Measurements from ENCODE around the gene RASA4B. TPM values are rescaled to one million over a fixed set of nuclear protein-coding genes. Genes with fewer than 3 reads are reported as not detected.
"Not testable (repeated sequence)": the region's sequence is repeated elsewhere in the genome, so short reads cannot be mapped to it uniquely, and the experiment has no call there.

RASA4B gene
- polyA plus RNA-seq, 4 donors: 7.5 to 22.2 (median 10.1) TPM

DNA sequence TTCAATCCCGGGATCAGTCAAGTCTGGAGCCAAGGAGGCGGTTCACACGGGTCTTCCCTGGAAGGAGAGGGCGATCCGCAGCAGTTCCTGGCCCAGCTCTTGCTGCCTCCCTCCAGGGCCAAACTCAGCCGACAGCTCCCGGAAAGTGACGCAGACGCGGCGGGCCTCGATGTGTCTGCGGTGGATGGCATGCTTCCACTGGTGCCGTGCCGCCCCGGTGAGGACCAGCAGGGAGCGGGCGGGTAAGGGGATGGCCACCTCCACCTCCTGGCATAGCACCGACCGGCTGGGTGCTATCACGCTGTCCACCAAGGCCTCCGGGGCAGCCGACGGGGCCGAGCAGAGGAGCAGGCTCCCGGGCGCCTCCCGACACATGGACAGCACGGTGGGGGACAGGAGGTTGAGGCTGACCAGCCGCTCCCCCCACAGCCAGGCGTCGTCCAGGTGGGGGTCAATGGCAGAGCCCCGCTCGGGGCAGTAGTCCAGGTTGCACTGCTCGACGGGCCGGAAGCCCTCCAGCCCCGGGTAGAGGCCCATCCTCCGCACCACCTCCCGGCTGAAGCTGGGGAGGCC lies 60.1 kb downstream of the RASA4B start:
- DNase-seq (ENCODE audit: low read depth in 4 of 4, low spot score in 3 of 4): no peak

GRCh38 chr7:102456327-102456726 lies 61.2 kb downstream of the RASA4B start:
- DNase-seq (ENCODE audit: low read depth in 4 of 4, low spot score in 3 of 4): no peak

DNA sequence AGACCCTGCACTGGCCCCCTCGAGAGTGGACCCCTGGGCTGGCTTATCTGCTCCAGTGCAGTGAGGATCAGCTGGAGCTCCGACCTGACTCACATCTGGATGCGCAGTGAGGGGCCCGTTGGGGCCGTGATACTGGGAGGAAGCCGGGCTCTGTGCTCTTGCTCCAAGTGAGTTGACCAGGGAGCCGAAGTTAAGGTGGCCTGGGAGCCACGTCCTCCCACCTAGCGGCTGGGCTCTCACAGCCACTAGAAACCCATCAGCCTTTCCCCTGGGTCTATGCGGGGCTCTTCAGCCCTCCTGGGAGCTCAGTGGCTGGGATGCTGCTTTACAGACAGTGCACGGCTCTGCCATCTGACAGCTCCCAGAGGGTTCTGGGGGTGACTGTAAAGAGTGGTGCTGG lies 62.0 kb downstream of the RASA4B start:
- DNase-seq (ENCODE audit: low read depth in 4 of 4, low spot score in 3 of 4): no peak

- not testable (repeated sequence) for DNase-seq (ENCODE audit: low read depth in 4 of 4, low spot score in 3 of 4)
Observed at GRCh38 chr7:102454932-102455331, 62.6 kb downstream of the RASA4B start.

DNA sequence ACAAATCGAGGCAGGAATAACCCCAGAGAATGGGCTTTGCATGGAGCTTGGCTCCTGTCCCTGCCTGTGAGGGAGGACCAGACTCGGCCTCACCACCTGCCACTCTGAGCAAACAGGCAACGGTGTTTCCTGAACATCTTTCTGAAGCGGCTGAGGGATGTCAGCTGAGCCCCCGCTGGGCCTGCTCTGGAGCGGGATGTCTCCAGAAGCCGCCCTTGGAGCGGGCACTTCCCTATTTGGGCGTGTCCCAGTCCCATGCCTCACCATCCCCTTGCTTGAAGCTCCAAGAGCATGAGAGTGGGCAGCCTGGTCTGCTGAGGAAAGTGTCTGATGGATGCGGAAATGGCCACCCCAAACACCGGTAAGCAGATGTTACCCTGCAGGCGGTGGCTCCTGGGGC lies 63.1 kb downstream of the RASA4B start:
- no peak for DNase-seq (ENCODE audit: low read depth in 4 of 4, low spot score in 3 of 4)

- no peak for DNase-seq (ENCODE audit: low read depth in 4 of 4, low spot score in 3 of 4)
Observed at GRCh38 chr7:102453319-102453718, 64.3 kb downstream of the RASA4B start.

GRCh38 chr7:102452451-102452850 lies 65.1 kb downstream of the RASA4B start:
- DNase-seq (ENCODE audit: low read depth in 4 of 4, low spot score in 3 of 4): no peak

GRCh38 chr7:102451371-102452054 lies 66.1 kb downstream of the RASA4B start:
- DNase-seq (ENCODE audit: low read depth in 4 of 4, low spot score in 3 of 4): no peak

GRCh38 chr7:102450242-102450641 lies 67.3 kb downstream of the RASA4B start:
- DNase-seq (ENCODE audit: low read depth in 4 of 4, low spot score in 3 of 4): no peak

- DNase-seq (ENCODE audit: low read depth in 4 of 4, low spot score in 3 of 4): no peak
Observed at GRCh38 chr7:102449136-102449535, 68.4 kb downstream of the RASA4B start.

- DNase-seq (ENCODE audit: low read depth in 4 of 4, low spot score in 3 of 4): no peak
Observed at GRCh38 chr7:102447311-102447710, 70.3 kb downstream of the RASA4B start.

DNA sequence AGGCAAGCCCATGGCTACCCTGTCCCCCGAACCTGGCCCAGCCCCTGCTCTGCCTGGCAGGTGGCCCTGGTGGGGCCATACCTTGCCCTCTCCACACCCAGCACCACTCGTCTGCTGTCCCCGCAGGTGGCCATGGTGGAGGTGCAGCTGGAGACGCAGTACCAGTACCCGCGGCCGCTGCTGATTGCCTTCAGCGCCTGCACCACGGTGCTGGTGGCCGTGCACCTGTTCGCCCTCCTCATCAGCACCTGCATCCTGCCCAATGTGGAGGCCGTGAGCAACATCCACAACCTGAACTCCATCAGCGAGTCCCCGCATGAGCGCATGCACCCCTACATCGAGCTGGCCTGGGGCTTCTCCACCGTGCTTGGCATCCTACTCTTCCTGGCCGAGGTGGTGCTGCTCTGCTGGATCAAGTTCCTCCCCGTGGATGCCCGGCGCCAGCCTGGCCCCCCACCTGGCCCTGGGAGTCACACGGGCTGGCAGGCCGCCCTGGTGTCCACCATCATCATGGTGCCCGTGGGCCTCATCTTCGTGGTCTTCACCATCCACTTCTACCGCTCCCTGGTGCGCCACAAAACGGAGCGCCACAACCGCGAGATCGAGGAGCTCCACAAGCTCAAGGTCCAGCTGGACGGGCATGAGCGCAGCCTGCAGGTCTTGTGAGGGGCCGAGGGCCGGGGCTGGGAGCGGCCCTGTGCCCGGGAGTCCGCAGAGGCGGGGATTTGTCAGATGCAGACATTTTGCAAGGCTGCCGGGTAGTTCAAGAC lies 71.0 kb downstream of the RASA4B start:
- DNase-seq (ENCODE audit: low read depth in 4 of 4, low spot score in 3 of 4): no peak

GRCh38 chr7:102445674-102446071 lies 71.9 kb downstream of the RASA4B start:
- no peak for DNase-seq (ENCODE audit: low read depth in 4 of 4, low spot score in 3 of 4)

DNA sequence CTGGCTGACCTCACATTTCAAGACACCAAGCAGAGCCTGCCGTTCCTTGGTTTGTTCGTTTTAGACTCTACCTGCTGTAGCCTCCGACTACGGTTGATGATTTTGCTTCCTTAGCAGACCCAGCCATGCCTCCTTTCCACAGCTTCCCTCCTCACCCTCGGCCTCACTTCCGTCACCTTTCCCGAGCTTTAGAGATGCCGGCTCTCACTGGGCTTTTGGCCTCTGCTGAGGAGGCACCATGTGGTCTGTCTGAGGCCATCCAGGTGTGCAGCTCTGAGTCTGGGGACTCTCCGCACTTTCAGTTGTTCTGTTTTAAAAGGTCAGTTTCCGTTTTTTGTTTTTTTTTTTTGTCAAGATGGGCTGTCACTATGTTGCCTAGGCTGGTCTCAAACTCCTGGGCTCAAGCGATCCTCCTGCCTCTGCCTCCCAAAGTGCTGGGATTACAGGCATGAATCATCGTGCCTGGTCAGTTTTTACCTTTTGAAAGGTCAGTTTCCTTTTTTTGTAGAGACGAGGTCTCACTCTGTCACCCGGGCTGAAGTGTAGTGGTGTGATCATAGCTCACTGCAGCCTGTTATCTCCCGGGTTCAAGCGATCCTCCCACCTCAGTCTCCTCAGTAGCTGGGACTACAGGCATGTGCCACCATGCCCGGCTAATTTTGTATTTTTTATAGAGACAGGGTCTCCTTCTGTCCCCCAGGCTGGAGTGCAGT lies 72.5 kb downstream of the RASA4B start:
- no peak for DNase-seq (ENCODE audit: low read depth in 4 of 4, low spot score in 3 of 4)

- no peak for DNase-seq (ENCODE audit: low read depth in 4 of 4, low spot score in 3 of 4)
Observed at GRCh38 chr7:102439963-102440795, 77.4 kb downstream of the RASA4B start.

- no peak for DNase-seq (ENCODE audit: low read depth in 4 of 4, low spot score in 3 of 4)
Observed at GRCh38 chr7:102436118-102436517, 81.5 kb downstream of the RASA4B start.

DNA sequence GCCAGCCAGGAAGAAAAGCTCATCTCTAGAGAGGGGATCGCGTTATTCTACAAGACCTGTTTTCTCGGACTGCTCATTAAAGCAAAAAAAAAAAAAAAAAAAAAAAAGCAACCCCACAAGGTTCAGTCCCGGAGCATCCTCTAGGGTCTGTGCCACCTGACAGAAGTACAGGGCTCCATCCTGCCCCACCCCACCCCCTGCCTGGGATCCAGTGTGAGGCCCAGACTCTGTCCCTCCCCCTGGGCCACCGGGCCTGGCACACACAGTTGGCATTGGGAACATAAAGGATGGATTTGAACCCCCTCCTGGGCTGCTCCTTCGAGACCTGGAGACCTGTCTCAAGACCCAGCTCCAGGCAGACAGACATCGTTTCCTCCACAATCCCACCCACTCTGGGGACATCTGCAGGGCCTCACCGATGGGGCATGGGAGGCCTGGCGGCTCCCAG lies 83.5 kb downstream of the RASA4B start:
- DNase-seq (ENCODE audit: low read depth in 4 of 4, low spot score in 3 of 4): no peak

- DNase-seq (ENCODE audit: low read depth in 4 of 4, low spot score in 3 of 4): no peak
Observed at GRCh38 chr7:102433219-102434038, 84.1 kb downstream of the RASA4B start, which contains the start of gene ORAI2. ORAI2 (plus strand) TSS chr7:102433575; CDS start chr7:102438957, 5,382 bp downstream.
